ENCODE results near the gene CYP2D6. TPM values are rescaled to one million over a fixed set of nuclear protein-coding genes. Genes with fewer than 3 reads are reported as not detected.

Gene CYP2D6
- polyA plus RNA-seq, 3 donors, result 4.5 TPM; not detected in 2

- peak overlapping the region; percentile 64 to 86 (median 69) for H3K4me3 ChIP-seq (replicated peaks in 1 of 3; ENCODE audit: low read depth in 2 of 3, low read length in 3 of 3)
- H3K79me2 ChIP-seq (ENCODE audit: insufficient read depth, low read length), result peaks cover 43% of the 10 kb centered on the region
- no peaks in the 10 kb centered on the region for H3K27me3 ChIP-seq (ENCODE audit: control insufficient read depth in 2 of 2, insufficient read depth in 2 of 2, low read length in 2 of 2)
- peak overlapping the region; percentile 86 for H3K9ac ChIP-seq (ENCODE audit: insufficient read depth, low read length, poor library complexity, severe bottlenecking)
- DNase-seq, result peak in 1 of 3 donors; percentile 10
- Mint-ChIP-seq H3K36me3 (peaks cover 30 to 52% of the 10 kb centered on the region in 2 donors), H3K9me3 (no peaks in the 10 kb centered on the region), H3K4me1 (peaks cover 30% of the 10 kb centered on the region), H3K4me3 (peak overlapping the region; percentile 87 to 94), H3K27ac (peak overlapping the region; percentile 95 to 99 (median 98)), H3K27me3 (ENCODE audit: low read depth in 3 of 3) (peaks cover 0 to 3% (median 0%) of the 10 kb centered on the region in 3 donors)
- H3K9me3 ChIP-seq (replicated peaks in 1 of 2; ENCODE audit: control insufficient read depth in 1 of 2, insufficient read depth in 1 of 2, low read length in 2 of 2), result no peaks in the 10 kb centered on the region
- intact Hi-C loops (cut with micrococcal nuclease), result no loop called here
- TF ChIP-seq, protein P1, sequence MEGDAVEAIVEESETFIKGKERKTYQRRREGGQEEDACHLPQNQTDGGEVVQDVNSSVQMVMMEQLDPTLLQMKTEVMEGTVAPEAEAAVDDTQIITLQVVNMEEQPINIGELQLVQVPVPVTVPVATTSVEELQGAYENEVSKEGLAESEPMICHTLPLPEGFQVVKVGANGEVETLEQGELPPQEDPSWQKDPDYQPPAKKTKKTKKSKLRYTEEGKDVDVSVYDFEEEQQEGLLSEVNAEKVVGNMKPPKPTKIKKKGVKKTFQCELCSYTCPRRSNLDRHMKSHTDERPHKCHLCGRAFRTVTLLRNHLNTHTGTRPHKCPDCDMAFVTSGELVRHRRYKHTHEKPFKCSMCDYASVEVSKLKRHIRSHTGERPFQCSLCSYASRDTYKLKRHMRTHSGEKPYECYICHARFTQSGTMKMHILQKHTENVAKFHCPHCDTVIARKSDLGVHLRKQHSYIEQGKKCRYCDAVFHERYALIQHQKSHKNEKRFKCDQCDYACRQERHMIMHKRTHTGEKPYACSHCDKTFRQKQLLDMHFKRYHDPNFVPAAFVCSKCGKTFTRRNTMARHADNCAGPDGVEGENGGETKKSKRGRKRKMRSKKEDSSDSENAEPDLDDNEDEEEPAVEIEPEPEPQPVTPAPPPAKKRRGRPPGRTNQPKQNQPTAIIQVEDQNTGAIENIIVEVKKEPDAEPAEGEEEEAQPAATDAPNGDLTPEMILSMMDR (IDR thresholded peaks at IDR 0.05), result no peak
- peak overlapping the region; percentile 95 to 98 for H3K27ac ChIP-seq (ENCODE audit: low read depth in 1 of 2, low read length in 2 of 2)
- H4K20me1 ChIP-seq (ENCODE audit: insufficient read depth, low read length), result peaks cover under 1% of the 10 kb centered on the region
- peaks cover 22 to 34% of the 10 kb centered on the region in 2 donors for H3K4me1 ChIP-seq (ENCODE audit: control insufficient read depth in 1 of 2, insufficient read depth in 2 of 2, low read length in 2 of 2)
- peak overlapping the region; percentile 84 for H2AFZ ChIP-seq (ENCODE audit: insufficient read depth, low read depth, low read length, poor library complexity, severe bottlenecking)
- peak overlapping the region; percentile 85 for H3K4me2 ChIP-seq (replicated peaks; ENCODE audit: extremely low read depth, low read length, poor library complexity, severe bottlenecking)
- H3K36me3 ChIP-seq (replicated peaks in 1 of 2; ENCODE audit: control insufficient read depth in 1 of 2, insufficient read depth in 2 of 2, low read length in 2 of 2), result peaks cover 22 to 55% of the 10 kb centered on the region in 2 donors
- WGBS (ENCODE audit: insufficient coverage), result 6% methylated on average over 8 of the region's 14 CpGs
Observed at GRCh38 chr22:42080287-42080686, 50.3 kb downstream of the CYP2D6 start.

GRCh38 chr22:42079319-42080251, 51.0 kb downstream of the CYP2D6 start, which contains the start of gene SMDT1:
SMDT1 (plus strand) TSS chr22:42079700; CDS start chr22:42079769, 69 bp downstream.
- Histone ChIP-seq H3K36me3 (replicated peaks in 1 of 2; ENCODE audit: control insufficient read depth in 1 of 2, insufficient read depth in 2 of 2, low read length in 2 of 2) (peaks cover 15 to 48% of the 10 kb centered on the region in 2 donors), H3K9me3 (replicated peaks in 1 of 2; ENCODE audit: control insufficient read depth in 1 of 2, insufficient read depth in 1 of 2, low read length in 2 of 2) (no peaks in the 10 kb centered on the region), H2AFZ (ENCODE audit: insufficient read depth, low read depth, low read length, poor library complexity, severe bottlenecking) (peak within 1 kb of the TSS; percentile 85), H4K20me1 (ENCODE audit: insufficient read depth, low read length) (no peaks in the 10 kb centered on the region), H3K4me3 (replicated peaks in 1 of 3; ENCODE audit: low read depth in 2 of 3, low read length in 3 of 3) (peak within 1 kb of the TSS; percentile 64 to 86 (median 69)), H3K27ac (ENCODE audit: low read depth in 1 of 2, low read length in 2 of 2) (peak within 1 kb of the TSS; percentile 95 to 98), H3K4me2 (replicated peaks; ENCODE audit: extremely low read depth, low read length, poor library complexity, severe bottlenecking) (peak within 1 kb of the TSS; percentile 85), H3K79me2 (ENCODE audit: insufficient read depth, low read length) (peaks cover 50% of the 10 kb centered on the region), H3K27me3 (ENCODE audit: control insufficient read depth in 2 of 2, insufficient read depth in 2 of 2, low read length in 2 of 2) (no peaks in the 10 kb centered on the region), H3K9ac (ENCODE audit: insufficient read depth, low read length, poor library complexity, severe bottlenecking) (peak within 1 kb of the TSS; percentile 86), H3K4me1 (ENCODE audit: control insufficient read depth in 1 of 2, insufficient read depth in 2 of 2, low read length in 2 of 2) (peaks cover 29 to 41% of the 10 kb centered on the region in 2 donors)
- TF ChIP-seq, protein P1 (IDR thresholded peaks at IDR 0.05), result no peak
- WGBS (ENCODE audit: insufficient coverage), result under 1% methylated on average over 67 of the region's 71 CpGs
- Mint-ChIP-seq H3K36me3 (peaks cover 24 to 45% of the 10 kb centered on the region in 2 donors), H3K27ac (peak within 1 kb of the TSS; percentile 95 to 99 (median 98)), H3K4me1 (peaks cover 37% of the 10 kb centered on the region), H3K27me3 (ENCODE audit: low read depth in 3 of 3) (peaks cover 0 to 3% (median 0%) of the 10 kb centered on the region in 3 donors), H3K9me3 (no peaks in the 10 kb centered on the region), H3K4me3 (peak within 1 kb of the TSS; percentile 87 to 94)
- peak; percentile 98 to 99 (median 99) for DNase-seq
- intact Hi-C loops (cut with micrococcal nuclease), result no loop called here

Data from CD14-positive monocyte (primary cell).